DND-41 (cell line): ENCODE results near the gene CYP27A1.

Source experiments
- ATAC-seq: fragments of 200-7000 bp; cut with Tn5 transposase; 3 replicates; pipeline ENCODE4 v1.9.1; 2021; ENCODE audit warnings: low read depth; ENCODE audit not compliant: insufficient read depth
- DNase-seq: peaks from one replicate; pipeline ENCODE4 v3.0.0-alpha.2; 2020
- H2AFZ ChIP-seq: 2 replicates; pipeline ENCODE4 v1.6.0; 2012; ENCODE audit warnings: low read depth, low read length
- H3K27ac ChIP-seq: 2 replicates; pipeline ENCODE4 v1.5.1; 2012; ENCODE audit warnings: low read length, inconsistent platforms
- H3K27me3 ChIP-seq: fragments of 200-600 bp; sonication (generic); 2 replicates; pipeline ENCODE4 v1.6.0; 2012; ENCODE audit warnings: low read length, mild to moderate bottlenecking, inconsistent platforms; ENCODE audit not compliant: insufficient read depth, poor library complexity
- H3K36me3 ChIP-seq: 2 replicates; pipeline ENCODE4 v1.5.1; 2012; ENCODE audit warnings: low read length, inconsistent platforms; ENCODE audit not compliant: insufficient read depth
- H3K4me1 ChIP-seq: 2 replicates; pipeline ENCODE4 v1.5.1; 2012; ENCODE audit warnings: mild to moderate bottlenecking, low read length; ENCODE audit not compliant: insufficient read depth
- H3K4me2 ChIP-seq: 2 replicates; pipeline ENCODE4 v1.6.0; 2012; ENCODE audit warnings: mild to moderate bottlenecking, moderate library complexity, low read length, inconsistent platforms; ENCODE audit not compliant: insufficient read depth
- H3K4me3 ChIP-seq, 2 experiments: fragments of 200-600 bp in 1 of 2; shearing (Covaris generic) in 1 of 2; 2 replicates each; pipeline ENCODE4 v1.5.1; 2012 to 2016; ENCODE audit warnings: inconsistent platforms in 2 of 2, low read length in 2 of 2, mild to moderate bottlenecking in 2 of 2, low read depth in 1 of 2, moderate library complexity in 1 of 2
- H3K79me2 ChIP-seq: 2 replicates; pipeline ENCODE4 v1.6.0; 2012; ENCODE audit warnings: low read length, inconsistent platforms; ENCODE audit not compliant: insufficient read depth
- H3K9ac ChIP-seq: 2 replicates; pipeline ENCODE4 v1.6.0; 2012; ENCODE audit warnings: low read depth, mild to moderate bottlenecking, inconsistent platforms, low read length, moderate library complexity
- H3K9me3 ChIP-seq: 2 replicates; pipeline ENCODE4 v1.5.1; 2012; ENCODE audit warnings: low read length, moderate library complexity, mild to moderate bottlenecking, inconsistent platforms; ENCODE audit not compliant: insufficient read depth, severe bottlenecking
- H4K20me1 ChIP-seq: 2 replicates; pipeline ENCODE4 v1.6.0; 2012; ENCODE audit warnings: low read length; ENCODE audit not compliant: insufficient read depth
- CTCF ChIP-seq: IDR thresholded peaks from 2 replicates; pipeline ENCODE4 v1.5.1; 2012; ENCODE audit warnings: borderline replicate concordance, low read length, moderate library complexity, mild to moderate bottlenecking; ENCODE audit not compliant: poor library complexity, severe bottlenecking; ENCODE audit errors: extremely low read depth
- EZH2 ChIP-seq: IDR thresholded peaks from 3 replicates; pipeline ENCODE4 v1.6.1; 2012; ENCODE audit warnings: borderline replicate concordance, low read depth, mild to moderate bottlenecking, moderate library complexity, low read length, inconsistent platforms; ENCODE audit not compliant: severe bottlenecking

The CYP27A1 gene

GRCh38 chr2:218857371-218858137, 75.6 kb downstream of the CYP27A1 start:
- H3K4me3 ChIP-seq, result no peak overlapping the region
- peaks cover 17% of the 10 kb centered on the region for H3K27me3 ChIP-seq
- no peak overlapping the region for H2AFZ ChIP-seq
- no peaks in the 10 kb centered on the region for H3K9me3 ChIP-seq
- peaks cover 11% of the 10 kb centered on the region; the same call in 1 of the 2 replicates for H4K20me1 ChIP-seq
- H3K4me1 ChIP-seq, result peaks cover 14% of the 10 kb centered on the region
- no peak overlapping the region for H3K9ac ChIP-seq
- DNase-seq (no peak), ATAC-seq (no peak)
- no peaks in the 10 kb centered on the region for H3K36me3 ChIP-seq
- no peak for TF ChIP-seq CTCF
- TF ChIP-seq EZH2, result no peak
- H3K79me2 ChIP-seq, result no peaks in the 10 kb centered on the region
- H3K4me2 ChIP-seq, result no peak overlapping the region
- no peak overlapping the region for H3K27ac ChIP-seq

DNA sequence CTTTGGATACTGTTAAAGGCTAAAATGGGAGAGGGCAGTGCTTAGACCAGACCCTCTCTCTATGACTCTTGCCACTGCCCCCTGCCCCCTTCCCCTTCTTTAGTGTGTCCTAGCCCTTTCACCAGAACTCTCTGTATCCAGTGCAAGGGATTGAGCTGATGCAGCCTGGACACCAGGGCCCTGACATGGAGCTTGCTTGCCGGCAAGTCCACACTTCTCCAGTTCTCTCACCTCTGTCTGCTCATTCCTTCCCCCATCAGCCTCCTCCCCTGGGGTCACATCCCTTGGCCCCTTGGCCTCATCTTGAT, 76.1 kb downstream of the CYP27A1 start:
- TF ChIP-seq EZH2 (no peak), CTCF (no peak)
- DNase-seq (no peak), ATAC-seq (no peak)
- Histone ChIP-seq H3K36me3 (no peaks in the 10 kb centered on the region), H3K27me3 (peaks cover 17% of the 10 kb centered on the region), H2AFZ (no peak overlapping the region), H3K9me3 (no peaks in the 10 kb centered on the region), H4K20me1 (peaks cover 11% of the 10 kb centered on the region; the same call in 1 of the 2 replicates), H3K27ac (no peak overlapping the region), H3K4me1 (peaks cover 14% of the 10 kb centered on the region), H3K79me2 (no peaks in the 10 kb centered on the region), H3K4me3 (no peak overlapping the region), H3K4me2 (no peak overlapping the region), H3K9ac (no peak overlapping the region)

- no peak overlapping the region for H3K4me3 ChIP-seq
- no peaks in the 10 kb centered on the region for H3K36me3 ChIP-seq
- no peak for DNase-seq
- H4K20me1 ChIP-seq, result peaks cover 9% of the 10 kb centered on the region; the same call in 1 of the 2 replicates
- ATAC-seq, result no peak
- H3K79me2 ChIP-seq, result no peaks in the 10 kb centered on the region
- no peak overlapping the region for H3K9ac ChIP-seq
- H3K4me1 ChIP-seq, result peaks cover 14% of the 10 kb centered on the region
- H2AFZ ChIP-seq, result no peak overlapping the region
- H3K27me3 ChIP-seq, result peaks cover 17% of the 10 kb centered on the region
- no peak for TF ChIP-seq EZH2
- no peak for TF ChIP-seq CTCF
- H3K9me3 ChIP-seq, result no peaks in the 10 kb centered on the region
- no peak overlapping the region for H3K4me2 ChIP-seq
- no peak overlapping the region for H3K27ac ChIP-seq
Observed at GRCh38 chr2:218858671-218859555, 77.0 kb downstream of the CYP27A1 start.
